Measurements from ENCODE around the gene GPR32. TPM values are rescaled to one million over a fixed set of nuclear protein-coding genes. Genes with fewer than 3 reads are reported as not detected.

The GPR32 gene
- total and polyA plus RNA-seq, 10 of the 15 experiments (the other 5 are each of a cell fraction or from before 2014, with no cell fraction given) = not detected

DNA sequence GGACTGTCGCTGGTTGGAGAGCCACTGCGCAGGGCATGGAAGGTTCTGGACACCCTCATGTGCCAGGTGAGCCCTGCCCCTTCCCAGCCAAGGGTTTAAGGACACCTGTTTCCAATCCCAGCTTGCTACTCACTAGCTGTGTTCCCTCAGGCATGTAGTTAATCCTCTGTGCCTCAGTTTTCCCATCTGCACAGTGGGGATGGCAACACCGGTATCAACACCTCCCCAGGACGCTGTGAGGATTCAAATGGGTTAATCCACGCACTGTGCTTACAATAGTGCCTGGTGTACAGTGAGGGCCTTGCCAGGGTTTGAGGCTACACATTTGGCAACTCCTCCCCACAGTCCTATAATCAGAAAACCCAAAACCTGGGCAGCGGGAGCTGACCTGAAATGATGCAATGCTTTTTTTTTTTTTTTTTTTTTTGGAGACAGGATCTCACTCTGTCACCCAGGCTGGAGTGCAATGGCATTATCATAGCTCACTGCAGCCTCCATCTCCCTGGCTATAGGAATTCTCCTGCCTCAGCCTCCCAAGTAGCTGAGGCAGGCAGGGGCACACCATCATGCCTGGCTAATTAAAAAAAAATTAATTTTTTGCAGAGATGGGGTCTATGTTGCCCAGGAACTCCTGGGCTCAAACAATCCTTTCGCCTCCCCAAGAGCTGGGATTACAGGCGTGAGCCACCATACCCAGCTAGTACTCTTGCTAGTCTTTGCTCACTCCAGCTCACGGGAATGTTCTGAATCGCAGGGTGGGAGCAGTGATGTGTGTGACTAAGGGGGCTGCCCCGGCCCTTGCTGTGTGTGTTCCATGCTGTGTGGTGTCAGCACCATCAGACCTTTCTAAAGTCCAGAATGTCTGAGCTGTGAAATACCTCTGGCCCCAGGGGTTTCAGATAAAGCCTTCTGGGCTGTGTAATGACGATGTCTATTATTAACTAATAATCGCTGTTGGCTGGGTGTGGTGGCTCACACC lies 22.3 kb downstream of the GPR32 start:
- no peaks in the 10 kb centered on the region for H3K9me3 ChIP-seq (replicated peaks; ENCODE audit: control insufficient read depth, insufficient read depth, low read length)
- ChIA-PET SMC1A (ENCODE audit: uncharacterized antibody, unreplicated experiment) (interaction anchor here (2.9 kb wide), 1 partner anchor 130 kb away, joined by 13 read pairs; no protein-coding TSS in a partner anchor), POLR2A (interaction anchor here (0.8 to 0.9 kb wide), 2 partner anchors 10 to 13 kb away, joined by 3 read pairs; no protein-coding TSS in a partner anchor), CTCF (interaction anchor here (0.8 to 3.1 kb wide), 4 partner anchors 9 to 435 kb away, joined by 3 to 20 read pairs (median 5); no protein-coding TSS in a partner anchor), RAD21 (ENCODE audit: unreplicated experiment) (interaction anchor here (0.5 to 6.7 kb wide), 4 partner anchors 129 to 424 kb away, joined by 3 to 35 read pairs (median 4); no protein-coding TSS in a partner anchor)
- H3K9ac ChIP-seq (ENCODE audit: control insufficient read depth, insufficient read depth, low read length) = no peak overlapping the region
- no peaks in the 10 kb centered on the region; the same call in 1 of the 2 replicates for H4K20me1 ChIP-seq (ENCODE audit: control insufficient read depth, insufficient read depth)
- BruUV-seq (replicated peaks) = no TSS peak
- DNase-seq (ENCODE audit: low read depth, low spot score) (no peak), FAIRE-seq (no peak), ATAC-seq (no peak)
- WGBS (ENCODE audit: insufficient coverage, insufficient replicate concordance, low lambda C conversion rate, missing lambda C conversion rate) = 75% methylated on average over 13 of the region's 13 CpGs
- H3K4me3 ChIP-seq = no peak overlapping the region
- in situ Hi-C loops (cut with MboI) (no loop called here), intact Hi-C loops (cut with micrococcal nuclease; ENCODE audit: unreplicated experiment) (no loop called here)
- H3K27ac ChIP-seq (ENCODE audit: control insufficient read depth, insufficient read depth) = no peak overlapping the region
- H3K4me2 ChIP-seq (ENCODE audit: control insufficient read depth, insufficient read depth) = no peak overlapping the region
- H3K27me3 ChIP-seq (replicated peaks in 1 of 2; ENCODE audit: control insufficient read depth in 2 of 2, insufficient read depth in 2 of 2, low read length in 1 of 2) = no peaks in the 10 kb centered on the region
- H3K4me1 ChIP-seq (ENCODE audit: control insufficient read depth, insufficient read depth, low read length) = peaks cover 5% of the 10 kb centered on the region
- peaks cover 7 to 9% of the 10 kb centered on the region in 2 experiments; a peak in 3 of 4 replicates for H3K36me3 ChIP-seq (ENCODE audit: control insufficient read depth in 2 of 2, insufficient read depth in 2 of 2, low read length in 1 of 2)
- H3K79me2 ChIP-seq (ENCODE audit: control insufficient read depth, insufficient read depth, low read length) = no peaks in the 10 kb centered on the region
- peak; percentile 38 for TF ChIP-seq POLR2AphosphoS5 (IDR thresholded peaks at IDR 0.05; ENCODE audit: low read length)
- TF ChIP-seq POLR2A (IDR thresholded peaks at IDR 0.05; ENCODE audit: low read depth, low read length) = peak; percentile 62
- no peak for TF ChIP-seq CHD1 (IDR thresholded peaks at IDR 0.05; ENCODE audit: low read depth, low read length)
- H2AFZ ChIP-seq (ENCODE audit: control insufficient read depth, low read depth, low read length) = no peak overlapping the region

DNA sequence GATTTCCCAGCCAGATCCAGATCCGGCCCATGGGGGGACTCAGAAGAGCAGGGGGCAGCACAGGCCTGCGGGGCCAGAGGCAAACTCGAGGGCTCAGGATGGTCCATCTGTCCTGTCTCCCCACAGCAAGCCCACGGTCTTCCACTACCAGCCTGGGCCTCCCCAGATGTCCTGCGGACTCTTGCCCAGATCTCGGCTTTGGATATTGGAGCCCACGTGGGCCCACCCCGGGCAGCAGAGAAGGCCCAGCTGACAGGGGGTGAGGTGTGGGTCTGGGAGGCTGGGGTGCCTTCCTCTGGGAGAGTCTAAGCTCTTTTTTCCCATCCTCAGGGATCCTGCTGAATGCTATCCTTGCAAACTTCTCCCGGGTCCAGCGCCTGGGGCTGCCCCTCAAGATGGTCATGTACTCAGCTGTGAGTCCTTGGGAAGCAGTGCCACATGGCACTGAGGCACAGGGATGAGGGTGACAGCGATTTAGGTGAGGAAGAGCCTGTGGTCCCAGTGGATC lies 23.3 kb downstream of the GPR32 start:
- no peaks in the 10 kb centered on the region for H3K9me3 ChIP-seq (replicated peaks; ENCODE audit: control insufficient read depth, insufficient read depth, low read length)
- peaks cover 5% of the 10 kb centered on the region for H3K4me1 ChIP-seq (ENCODE audit: control insufficient read depth, insufficient read depth, low read length)
- H3K9ac ChIP-seq (ENCODE audit: control insufficient read depth, insufficient read depth, low read length) = no peak overlapping the region
- ChIA-PET CTCF (interaction anchor here (1.0 to 3.1 kb wide), 4 partner anchors 10 to 131 kb away, joined by 3 to 20 read pairs (median 5); no protein-coding TSS in a partner anchor), RAD21 (ENCODE audit: unreplicated experiment) (interaction anchor here (6.7 kb wide), 1 partner anchor 128 kb away, joined by 35 read pairs; no protein-coding TSS in a partner anchor), POLR2A (interaction anchor here (0.9 kb wide), 1 partner anchor 9 kb away, joined by 3 read pairs; no protein-coding TSS in a partner anchor), SMC1A (ENCODE audit: uncharacterized antibody, unreplicated experiment) (interaction anchor here (2.0 to 2.9 kb wide), 2 partner anchors 128 to 129 kb away, joined by 7 to 13 read pairs; no protein-coding TSS in a partner anchor)
- DNase-seq (ENCODE audit: low read depth, low spot score) (no peak), FAIRE-seq (no peak), ATAC-seq (no peak)
- intact Hi-C loops (cut with micrococcal nuclease; ENCODE audit: unreplicated experiment) (loop anchor here (2.0 kb wide), 1 partner anchor 129 kb away; no protein-coding TSS in a partner anchor), in situ Hi-C loops (cut with MboI) (no loop called here)
- H2AFZ ChIP-seq (ENCODE audit: control insufficient read depth, low read depth, low read length) = no peak overlapping the region
- no peaks in the 10 kb centered on the region for H3K27me3 ChIP-seq (replicated peaks in 1 of 2; ENCODE audit: control insufficient read depth in 2 of 2, insufficient read depth in 2 of 2, low read length in 1 of 2)
- TF ChIP-seq POLR2A (IDR thresholded peaks at IDR 0.05; ENCODE audit: low read depth, low read length) (peak; percentile 61), RUNX3 (IDR thresholded peaks at IDR 0.05; ENCODE audit: low read length) (peak; percentile 6; the same call in 1 of the 2 replicates), POU2F2 (IDR thresholded peaks at IDR 0.05; ENCODE audit: borderline replicate concordance, low read depth, low read length) (no peak)
- TF ChIP-seq, protein P1, sequence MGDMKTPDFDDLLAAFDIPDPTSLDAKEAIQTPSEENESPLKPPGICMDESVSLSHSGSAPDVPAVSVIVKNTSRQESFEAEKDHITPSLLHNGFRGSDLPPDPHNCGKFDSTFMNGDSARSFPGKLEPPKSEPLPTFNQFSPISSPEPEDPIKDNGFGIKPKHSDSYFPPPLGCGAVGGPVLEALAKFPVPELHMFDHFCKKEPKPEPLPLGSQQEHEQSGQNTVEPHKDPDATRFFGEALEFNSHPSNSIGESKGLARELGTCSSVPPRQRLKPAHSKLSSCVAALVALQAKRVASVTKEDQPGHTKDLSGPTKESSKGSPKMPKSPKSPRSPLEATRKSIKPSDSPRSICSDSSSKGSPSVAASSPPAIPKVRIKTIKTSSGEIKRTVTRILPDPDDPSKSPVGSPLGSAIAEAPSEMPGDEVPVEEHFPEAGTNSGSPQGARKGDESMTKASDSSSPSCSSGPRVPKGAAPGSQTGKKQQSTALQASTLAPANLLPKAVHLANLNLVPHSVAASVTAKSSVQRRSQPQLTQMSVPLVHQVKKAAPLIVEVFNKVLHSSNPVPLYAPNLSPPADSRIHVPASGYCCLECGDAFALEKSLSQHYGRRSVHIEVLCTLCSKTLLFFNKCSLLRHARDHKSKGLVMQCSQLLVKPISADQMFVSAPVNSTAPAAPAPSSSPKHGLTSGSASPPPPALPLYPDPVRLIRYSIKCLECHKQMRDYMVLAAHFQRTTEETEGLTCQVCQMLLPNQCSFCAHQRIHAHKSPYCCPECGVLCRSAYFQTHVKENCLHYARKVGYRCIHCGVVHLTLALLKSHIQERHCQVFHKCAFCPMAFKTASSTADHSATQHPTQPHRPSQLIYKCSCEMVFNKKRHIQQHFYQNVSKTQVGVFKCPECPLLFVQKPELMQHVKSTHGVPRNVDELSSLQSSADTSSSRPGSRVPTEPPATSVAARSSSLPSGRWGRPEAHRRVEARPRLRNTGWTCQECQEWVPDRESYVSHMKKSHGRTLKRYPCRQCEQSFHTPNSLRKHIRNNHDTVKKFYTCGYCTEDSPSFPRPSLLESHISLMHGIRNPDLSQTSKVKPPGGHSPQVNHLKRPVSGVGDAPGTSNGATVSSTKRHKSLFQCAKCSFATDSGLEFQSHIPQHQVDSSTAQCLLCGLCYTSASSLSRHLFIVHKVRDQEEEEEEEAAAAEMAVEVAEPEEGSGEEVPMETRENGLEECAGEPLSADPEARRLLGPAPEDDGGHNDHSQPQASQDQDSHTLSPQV (IDR thresholded peaks at IDR 0.05) = no peak
- no TSS peak for BruUV-seq (replicated peaks)
- peaks cover 17 to 18% of the 10 kb centered on the region in 2 experiments; a peak in 3 of 4 replicates for H3K36me3 ChIP-seq (ENCODE audit: control insufficient read depth in 2 of 2, insufficient read depth in 2 of 2, low read length in 1 of 2)
- peaks cover 5% of the 10 kb centered on the region for H4K20me1 ChIP-seq (ENCODE audit: control insufficient read depth, insufficient read depth)
- 85% methylated on average over 11 of the region's 11 CpGs for WGBS (ENCODE audit: insufficient coverage, insufficient replicate concordance, low lambda C conversion rate, missing lambda C conversion rate)
- no peak overlapping the region for H3K4me3 ChIP-seq
- H3K4me2 ChIP-seq (ENCODE audit: control insufficient read depth, insufficient read depth) = no peak overlapping the region
- no peak overlapping the region for H3K27ac ChIP-seq (ENCODE audit: control insufficient read depth, insufficient read depth)
- H3K79me2 ChIP-seq (ENCODE audit: control insufficient read depth, insufficient read depth, low read length) = peaks cover 3% of the 10 kb centered on the region; the same call in 1 of the 2 replicates

All from GM12878 (cell line).